Body of pancreas (tissue), 4 donors: Measurements from ENCODE around the gene TBL3. TPM values are rescaled to one million over a fixed set of nuclear protein-coding genes. Genes with fewer than 3 reads are reported as not detected.
A peak's percentile ranks its signal among the peaks of the same experiment; 100 is the strongest.

Experiments
- ATAC-seq: fragments of 150-250 bp; one replicate; pipeline ENCODE4 v1.9.1; 2016
- DNase-seq, 4 donors: peaks; one replicate each; pipeline ENCODE4 v3.0.0-alpha.2; 2019
- H3K27ac ChIP-seq, 4 donors: fragments of 200-600 bp; sonication (generic); 1 replicate in 3 of 4; 2 replicates in 1 of 4; pipeline versions ENCODE4 v1.5.1 to v1.6.1; 2016 to 2019; ENCODE audit warnings: mild to moderate bottlenecking in 1 of 4, mixed read lengths in 1 of 4, moderate library complexity in 1 of 4
- H3K27me3 ChIP-seq, 2 donors: fragments of 200-600 bp; sonication (generic); one replicate each; pipeline ENCODE4 v1.6.0; 2016; ENCODE audit warnings: mild to moderate bottlenecking in 1 of 2
- H3K36me3 ChIP-seq, 2 donors: fragments of 200-600 bp; sonication (generic); replicated peaks in 1 of 2; 2 replicates each; pipeline ENCODE4 v1.5.1; 2016; ENCODE audit warnings: low read depth in 2 of 2; ENCODE audit not compliant: insufficient read depth in 1 of 2
- H3K4me1 ChIP-seq: fragments of 200-600 bp; sonication (generic); one replicate; pipeline ENCODE4 v1.6.0; 2016
- H3K4me3 ChIP-seq, 2 donors: fragments of 200-600 bp; sonication (generic); 1 replicate in 1 of 2; 2 replicates in 1 of 2; pipeline ENCODE4 v1.5.1; 2016 to 2019
- H3K9me3 ChIP-seq, 3 donors: fragments of 200-600 bp; sonication (generic); 1 replicate in 2 of 3; 2 replicates in 1 of 3; pipeline ENCODE4 v1.5.1; 2016
- POLR2A ChIP-seq, 3 donors: fragments of 450-650 bp; IDR thresholded peaks; one replicate each; pipeline ENCODE4 v1.6.1; 2016; ENCODE audit warnings: antibody characterized with exemption in 3 of 3, mild to moderate bottlenecking in 2 of 3
- WGBS, 2 donors: methylation state at CpG; one replicate each; pipeline ENCODE4 v1.1.5; 2017; 5-methylcytosine and 5-hydroxymethylcytosine counted together
- intact Hi-C: fragments of 100-400 bp; cut with DNase I; formaldehyde crosslinking; loops from one replicate; pipeline ENCODE4 v1.15.1; 2023
- total RNA-seq, 2 donors: library from RNA; depleted of rRNA; stranded (reverse); fragments of >200 nt; gene quantifications; one replicate each; pipeline ENCODE4 v1.1.0, GENCODE V29; 2016
- TF ChIP-seq, protein P1 (sequence below), 7 experiments: fragments of 450-650 bp in 4 of 7; fragments of 200-600 bp in 3 of 7; sonication (generic) in 3 of 7; IDR thresholded peaks; one replicate each; pipeline ENCODE4 v1.5.1; 2016 to 2019; ENCODE audit warnings: antibody characterized with exemption in 7 of 7

Gene TBL3
- total RNA-seq, 2 donors from 2014 or later, result 38.9 to 40.7 TPM

DNA sequence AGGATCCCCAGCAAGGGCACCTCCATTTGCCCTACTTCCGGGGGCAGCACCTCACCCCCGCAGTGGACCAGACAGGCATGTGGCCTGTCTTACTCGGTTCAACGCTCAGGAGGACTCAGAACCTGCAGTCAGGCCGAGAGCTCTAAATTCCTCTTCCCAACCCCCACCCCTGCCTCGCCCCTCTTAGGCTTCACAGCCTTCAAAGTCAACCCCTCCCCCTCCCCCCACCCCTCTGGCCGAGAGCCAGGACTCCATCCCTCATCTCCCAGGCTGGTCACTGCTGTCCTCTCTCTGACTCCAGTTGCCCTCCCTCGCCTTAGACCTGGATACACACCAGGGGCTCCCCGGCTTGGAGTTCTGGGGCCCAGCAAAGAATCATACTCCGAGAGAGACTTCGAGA is 45.6 kb upstream of the TBL3 start:
- intact Hi-C loops, result no loop called here
- WGBS, 2 donors, result 64 to 74% methylated on average over 9 to 11 of the region's 11 CpGs
- no peak for TF ChIP-seq POLR2A (IDR thresholded peaks at IDR 0.05)
- TF ChIP-seq, protein P1, sequence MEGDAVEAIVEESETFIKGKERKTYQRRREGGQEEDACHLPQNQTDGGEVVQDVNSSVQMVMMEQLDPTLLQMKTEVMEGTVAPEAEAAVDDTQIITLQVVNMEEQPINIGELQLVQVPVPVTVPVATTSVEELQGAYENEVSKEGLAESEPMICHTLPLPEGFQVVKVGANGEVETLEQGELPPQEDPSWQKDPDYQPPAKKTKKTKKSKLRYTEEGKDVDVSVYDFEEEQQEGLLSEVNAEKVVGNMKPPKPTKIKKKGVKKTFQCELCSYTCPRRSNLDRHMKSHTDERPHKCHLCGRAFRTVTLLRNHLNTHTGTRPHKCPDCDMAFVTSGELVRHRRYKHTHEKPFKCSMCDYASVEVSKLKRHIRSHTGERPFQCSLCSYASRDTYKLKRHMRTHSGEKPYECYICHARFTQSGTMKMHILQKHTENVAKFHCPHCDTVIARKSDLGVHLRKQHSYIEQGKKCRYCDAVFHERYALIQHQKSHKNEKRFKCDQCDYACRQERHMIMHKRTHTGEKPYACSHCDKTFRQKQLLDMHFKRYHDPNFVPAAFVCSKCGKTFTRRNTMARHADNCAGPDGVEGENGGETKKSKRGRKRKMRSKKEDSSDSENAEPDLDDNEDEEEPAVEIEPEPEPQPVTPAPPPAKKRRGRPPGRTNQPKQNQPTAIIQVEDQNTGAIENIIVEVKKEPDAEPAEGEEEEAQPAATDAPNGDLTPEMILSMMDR (IDR thresholded peaks at IDR 0.05), result no peak
- Histone ChIP-seq H3K27ac (no peak overlapping the region), H3K27me3 (peaks cover 0 to 2% of the 10 kb centered on the region in 2 donors), H3K4me3 (no peak overlapping the region), H3K9me3 (no peaks in the 10 kb centered on the region), H3K4me1 (peaks cover 19% of the 10 kb centered on the region), H3K36me3 (no peaks in the 10 kb centered on the region)
- DNase-seq (no peak), ATAC-seq (no peak)

DNA sequence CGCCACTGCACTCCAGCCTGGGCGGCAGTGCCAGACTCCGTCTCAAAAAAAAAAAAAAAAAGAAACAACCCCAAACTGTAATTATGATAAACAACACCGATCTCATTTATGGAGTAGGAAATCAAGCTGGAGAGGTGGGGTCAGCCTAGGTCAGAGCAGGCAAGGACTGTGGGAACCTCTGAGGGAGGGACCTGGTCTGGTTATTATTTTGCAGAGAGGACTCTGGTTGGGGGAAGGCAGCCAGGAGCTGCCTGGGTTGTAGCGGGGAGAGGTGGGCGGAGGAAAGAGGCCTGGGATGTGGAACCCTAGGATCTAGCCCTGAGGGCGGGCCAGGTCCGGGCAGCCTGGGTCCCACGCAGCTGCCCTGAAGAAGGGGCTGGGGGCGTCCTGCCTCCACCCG is 42.7 kb upstream of the TBL3 start:
- peaks cover 35% of the 10 kb centered on the region for H3K4me1 ChIP-seq
- no peak for TF ChIP-seq POLR2A (IDR thresholded peaks at IDR 0.05)
- TF ChIP-seq, protein P1 (IDR thresholded peaks at IDR 0.05), result no peak
- no peaks in the 10 kb centered on the region for H3K9me3 ChIP-seq
- ATAC-seq (peak; percentile 40), DNase-seq (peak in 3 of 4 donors; percentile 48 to 54 (median 50))
- peak overlapping the region in 3 of 4 donors; percentile 64 to 80 (median 73) for H3K27ac ChIP-seq
- no peaks in the 10 kb centered on the region for H3K36me3 ChIP-seq
- intact Hi-C loops, result no loop called here
- WGBS, 2 donors, result 13% methylated on average over 9 to 11 of the region's 11 CpGs
- no peaks in the 10 kb centered on the region for H3K27me3 ChIP-seq
- peak overlapping the region; percentile 6 to 24 for H3K4me3 ChIP-seq

DNA sequence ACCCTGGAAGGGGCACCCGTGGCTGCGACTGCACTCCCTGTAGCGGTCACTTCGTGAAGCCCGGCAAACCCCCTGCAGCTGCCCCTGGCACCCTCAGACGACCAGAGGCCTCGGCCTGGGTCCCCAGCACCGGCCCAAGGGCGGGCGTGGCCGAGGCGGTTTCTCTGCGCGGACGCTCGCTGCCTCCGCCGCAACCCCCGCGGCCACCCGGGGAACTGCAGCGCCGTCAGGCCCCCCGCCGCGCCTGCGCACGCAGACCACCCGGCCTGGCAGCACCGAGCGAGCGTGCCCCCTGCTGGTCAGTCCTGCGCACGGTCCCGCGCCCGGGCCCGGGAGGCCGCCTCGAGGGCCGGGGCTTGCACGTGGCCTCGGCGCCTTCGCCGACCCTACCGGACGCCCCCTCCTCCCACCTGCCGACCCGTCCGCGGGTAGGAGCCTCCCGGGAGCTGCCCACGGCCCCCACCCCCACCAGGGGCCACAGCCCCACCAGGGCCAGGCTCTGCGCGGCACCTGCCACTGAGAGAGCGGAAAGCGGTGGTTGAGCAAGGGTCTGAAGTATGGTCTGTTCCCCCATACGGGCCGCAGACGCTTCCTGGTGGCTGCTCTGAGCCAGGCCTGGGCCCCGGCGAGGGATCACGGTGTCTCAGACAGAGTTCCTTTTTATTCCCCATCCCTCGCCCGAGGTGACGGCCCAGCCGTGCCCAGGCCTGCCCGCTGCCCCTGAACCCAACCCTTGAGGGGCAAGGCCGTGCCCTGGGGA is 42.1 kb upstream of the TBL3 start:
- Histone ChIP-seq H3K36me3 (no peaks in the 10 kb centered on the region), H3K9me3 (no peaks in the 10 kb centered on the region), H3K4me1 (peaks cover 35% of the 10 kb centered on the region), H3K27me3 (no peaks in the 10 kb centered on the region), H3K4me3 (peak overlapping the region; percentile 6 to 24), H3K27ac (peak overlapping the region in 3 of 4 donors; percentile 64 to 80 (median 73))
- peak; percentile 91 for ATAC-seq
- intact Hi-C loops, result loop anchor here (5.0 kb wide), 1 partner anchor 72 kb away; no protein-coding TSS in a partner anchor
- WGBS, 2 donors, result 14 to 72% methylated on average over 4 to 62 of the region's 70 CpGs
- peak in 2 of 3 donors; percentile 44 to 58 for TF ChIP-seq POLR2A (IDR thresholded peaks at IDR 0.05)
- TF ChIP-seq, protein P1 (IDR thresholded peaks at IDR 0.05), result peak; percentile 67 to 100 (median 100)
- DNase-seq, result peak; percentile 89 to 94 (median 90)

DNA sequence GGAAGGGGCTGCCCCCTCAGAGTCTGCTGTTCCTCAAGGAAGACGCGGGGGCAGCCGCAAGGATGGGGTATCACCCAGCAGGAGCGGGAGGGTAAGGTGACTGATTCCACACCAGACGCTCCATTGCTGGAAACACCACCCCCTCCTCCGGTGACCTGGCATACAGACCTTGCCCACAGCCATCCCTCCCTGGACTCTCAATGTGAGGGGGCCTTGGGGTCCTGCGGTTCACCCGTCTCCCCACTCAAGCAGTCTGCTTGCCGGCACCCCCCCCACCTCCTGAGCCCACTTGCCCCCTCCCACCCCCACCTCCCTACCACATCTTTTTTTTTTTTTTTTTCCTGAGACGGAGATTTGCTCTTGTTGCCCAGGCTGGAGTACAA is 41.5 kb upstream of the TBL3 start:
- WGBS, 2 donors, result 73 to 77% methylated on average over 7 to 10 of the region's 10 CpGs

More for the DNA sequence above, 41.5 kb upstream of the TBL3 start:
- Histone ChIP-seq H3K36me3 (no peaks in the 10 kb centered on the region), H3K4me1 (peaks cover 39% of the 10 kb centered on the region), H3K27ac (no peak overlapping the region), H3K27me3 (no peaks in the 10 kb centered on the region), H3K9me3 (no peaks in the 10 kb centered on the region), H3K4me3 (no peak overlapping the region)
- TF ChIP-seq POLR2A (IDR thresholded peaks at IDR 0.05), result no peak
- TF ChIP-seq, protein P1 (IDR thresholded peaks at IDR 0.05), result no peak
- no peak for DNase-seq
- no peak for ATAC-seq
- intact Hi-C loops, result loop anchor here (5.0 kb wide), 1 partner anchor 73 kb away; no protein-coding TSS in a partner anchor
